DOHH2 (cell line): Measurements from ENCODE around the gene KDM2A.

Source experiments
- H3F3A ChIP-seq: fragments of 200-600 bp; sonication (generic), shearing (Covaris generic); 2 replicates; pipeline ENCODE4 v1.6.0; 2016; ENCODE audit warnings: antibody characterized with exemption, mild to moderate bottlenecking; ENCODE audit not compliant: control insufficient read depth, insufficient read depth
- H3K27ac ChIP-seq: fragments of 200-600 bp; sonication (generic); 2 replicates; pipeline ENCODE4 v1.5.1; 2014; ENCODE audit warnings: low read depth, mild to moderate bottlenecking, low read length, moderate library complexity
- H3K27me3 ChIP-seq: fragments of 200-600 bp; sonication (generic); 2 replicates; pipeline ENCODE4 v1.6.1; 2014; ENCODE audit warnings: mild to moderate bottlenecking, low read length, mixed read lengths; ENCODE audit not compliant: control insufficient read depth
- H3K36me3 ChIP-seq: fragments of 200-600 bp; sonication (generic); 2 replicates; pipeline ENCODE4 v1.6.1; 2014; ENCODE audit warnings: mild to moderate bottlenecking, low read length, moderate library complexity, mixed read lengths; ENCODE audit not compliant: control insufficient read depth
- H3K4me1 ChIP-seq: fragments of 200-600 bp; sonication (generic); 2 replicates; pipeline ENCODE4 v1.6.1; 2014; ENCODE audit warnings: mild to moderate bottlenecking, low read length, mixed read lengths; ENCODE audit not compliant: control insufficient read depth
- H3K4me2 ChIP-seq: fragments of 200-600 bp; sonication (generic); 2 replicates; pipeline ENCODE4 v1.6.0; 2014; ENCODE audit warnings: mild to moderate bottlenecking, low read length, moderate library complexity
- H3K4me3 ChIP-seq: fragments of 200-600 bp; sonication (generic); 2 replicates; pipeline ENCODE4 v1.5.1; 2014; ENCODE audit warnings: mild to moderate bottlenecking, low read length, mixed read lengths
- H3K79me2 ChIP-seq: fragments of 200-600 bp; sonication (generic); 2 replicates; pipeline ENCODE4 v1.6.1; 2014; ENCODE audit warnings: mild to moderate bottlenecking, low read length, mixed read lengths; ENCODE audit not compliant: control insufficient read depth
- H3K9me2 ChIP-seq: fragments of 200-600 bp; sonication (generic); replicated peaks from 2 replicates; pipeline ENCODE4 v1.6.1; 2014; ENCODE audit warnings: mild to moderate bottlenecking, low read length, mixed read lengths; ENCODE audit not compliant: control insufficient read depth
- H3K9me3 ChIP-seq: fragments of 200-600 bp; sonication (generic); 2 replicates; pipeline ENCODE4 v1.6.1; 2014; ENCODE audit warnings: antibody characterized with exemption, low read length, mixed read lengths; ENCODE audit not compliant: control insufficient read depth, insufficient read depth
- H4K20me1 ChIP-seq: fragments of 200-600 bp; sonication (generic); 2 replicates; pipeline ENCODE4 v1.6.0; 2014; ENCODE audit warnings: low read depth, mild to moderate bottlenecking, antibody characterized with exemption, low read length, moderate library complexity; ENCODE audit not compliant: control insufficient read depth, insufficient read depth
- CTCF ChIP-seq: fragments of 200-600 bp; sonication (generic); IDR thresholded peaks from one replicate; pipeline ENCODE4 v1.5.1; 2014; ENCODE audit warnings: antibody characterized with exemption, mild to moderate bottlenecking, low read depth, low read length; ENCODE audit not compliant: poor library complexity, severe bottlenecking
- EZH2phosphoT487 ChIP-seq: fragments of 200-600 bp; sonication (generic); IDR thresholded peaks from 2 replicates; pipeline ENCODE4 v1.6.1; 2017; ENCODE audit warnings: borderline replicate concordance, mild to moderate bottlenecking, antibody characterized with exemption, low read length, moderate library complexity, mixed read lengths

The KDM2A gene

DNA sequence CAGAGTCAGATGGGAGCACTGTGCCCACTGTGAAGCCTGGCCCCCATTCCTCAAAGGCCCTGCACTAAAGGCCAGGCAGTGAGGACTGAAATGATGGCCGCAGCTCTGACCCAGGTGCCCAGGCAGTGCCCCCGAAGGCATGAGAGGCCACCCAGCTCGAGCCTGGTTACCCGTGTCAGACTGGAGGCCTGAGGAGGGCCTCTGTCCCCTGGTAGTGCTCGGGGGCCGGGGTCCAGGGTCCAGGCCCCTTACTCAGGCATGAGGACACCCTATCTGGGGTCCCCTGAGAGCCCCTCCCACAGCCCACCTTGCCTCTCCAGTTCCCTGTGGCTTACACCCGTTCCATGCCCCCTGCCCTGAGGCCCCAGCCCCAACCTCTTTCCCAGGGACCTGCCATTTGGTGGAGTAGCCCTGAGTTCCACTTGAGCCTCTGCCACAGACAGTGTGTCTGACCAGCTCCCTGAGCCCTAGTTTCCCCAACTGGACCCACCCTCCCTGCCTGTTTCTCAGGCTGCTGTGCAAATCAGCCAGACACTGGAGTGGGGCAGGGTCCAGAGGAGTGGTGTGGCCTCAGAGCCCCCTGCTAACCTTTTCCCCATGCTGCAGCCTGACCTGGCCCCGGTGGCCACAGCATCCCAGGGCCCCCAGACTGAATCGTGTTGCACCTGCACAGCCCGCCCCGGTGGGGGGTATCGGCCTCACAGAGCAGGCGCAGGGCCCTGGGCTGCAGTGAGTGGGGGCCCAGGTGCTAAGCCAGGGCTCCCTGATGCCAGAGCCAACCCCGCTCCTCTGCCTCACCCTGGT, 159.3 kb downstream of the KDM2A start:
- Histone ChIP-seq H4K20me1 (no peaks in the 10 kb centered on the region), H3K4me1 (peaks cover 64% of the 10 kb centered on the region), H3K27ac (peak overlapping the region; percentile 100), H3K36me3 (peaks cover 93% of the 10 kb centered on the region), H3K9me3 (no peaks in the 10 kb centered on the region), H3K79me2 (peaks cover 78% of the 10 kb centered on the region), H3F3A (peaks cover 18% of the 10 kb centered on the region), H3K4me2 (peak overlapping the region; percentile 100), H3K9me2 (no peaks in the 10 kb centered on the region), H3K27me3 (no peaks in the 10 kb centered on the region), H3K4me3 (peak overlapping the region; percentile 78)
- TF ChIP-seq CTCF: no peak
- no peak for TF ChIP-seq EZH2phosphoT487

GRCh38 chr11:67278939-67279588, 160.0 kb downstream of the KDM2A start:
- Histone ChIP-seq H3K4me2 (no peak overlapping the region), H3K4me1 (peaks cover 62% of the 10 kb centered on the region), H3K36me3 (peaks cover 96% of the 10 kb centered on the region)

GRCh38 chr11:67279589-67280340, 160.7 kb downstream of the KDM2A start:
- TF ChIP-seq EZH2phosphoT487 (no peak), CTCF (no peak)
- Histone ChIP-seq H3K4me3 (no peak overlapping the region), H3K4me2 (no peak overlapping the region), H3K27me3 (no peaks in the 10 kb centered on the region), H3K36me3 (peaks cover 98% of the 10 kb centered on the region), H3K9me2 (no peaks in the 10 kb centered on the region), H3K27ac (no peak overlapping the region), H3K9me3 (no peaks in the 10 kb centered on the region), H4K20me1 (no peaks in the 10 kb centered on the region), H3F3A (peaks cover 19% of the 10 kb centered on the region), H3K4me1 (peaks cover 58% of the 10 kb centered on the region), H3K79me2 (peaks cover 64% of the 10 kb centered on the region)

More at GRCh38 chr11:67278939-67279588, 160.0 kb downstream of the KDM2A start:
- H3K9me3 ChIP-seq: no peaks in the 10 kb centered on the region
- no peak for TF ChIP-seq EZH2phosphoT487
- no peak for TF ChIP-seq CTCF
- no peaks in the 10 kb centered on the region for H4K20me1 ChIP-seq
- H3K9me2 ChIP-seq: no peaks in the 10 kb centered on the region
- peak overlapping the region; percentile 100 for H3K27ac ChIP-seq
- H3F3A ChIP-seq: peaks cover 19% of the 10 kb centered on the region
- no peaks in the 10 kb centered on the region for H3K27me3 ChIP-seq
- peaks cover 71% of the 10 kb centered on the region for H3K79me2 ChIP-seq
- H3K4me3 ChIP-seq: no peak overlapping the region
